ENCODE data around the gene CRYGS. TPM values are rescaled to one million over a fixed set of nuclear protein-coding genes. Genes with fewer than 3 reads are reported as not detected.

Gene CRYGS
- total RNA-seq, 1 donor from 2014 or later = 1.3 TPM

DNA sequence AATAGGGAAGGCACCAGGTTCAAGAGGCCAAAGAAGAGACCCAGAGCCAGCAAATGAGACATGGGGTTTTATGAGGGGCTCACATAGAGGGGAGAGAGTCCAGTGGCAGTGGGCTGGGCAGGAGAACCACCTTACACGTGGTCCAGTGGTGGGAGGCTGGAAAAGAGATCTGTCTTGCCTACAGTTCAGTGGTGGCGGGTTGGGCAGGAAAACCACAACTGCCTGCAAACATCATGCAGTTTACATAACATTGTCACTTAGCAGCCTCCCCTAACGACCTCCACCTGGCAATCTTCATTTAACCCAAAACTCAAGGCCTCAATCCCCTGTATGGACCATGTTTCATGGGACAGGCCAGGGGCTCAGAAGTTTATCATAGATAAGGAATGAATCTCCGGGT lies 29.1 kb downstream of the CRYGS start:
- H3K27me3 Mint-ChIP-seq (ENCODE audit: low read depth, unreplicated experiment) = peaks cover 50% of the 10 kb centered on the region
- no peak for FAIRE-seq

DNA sequence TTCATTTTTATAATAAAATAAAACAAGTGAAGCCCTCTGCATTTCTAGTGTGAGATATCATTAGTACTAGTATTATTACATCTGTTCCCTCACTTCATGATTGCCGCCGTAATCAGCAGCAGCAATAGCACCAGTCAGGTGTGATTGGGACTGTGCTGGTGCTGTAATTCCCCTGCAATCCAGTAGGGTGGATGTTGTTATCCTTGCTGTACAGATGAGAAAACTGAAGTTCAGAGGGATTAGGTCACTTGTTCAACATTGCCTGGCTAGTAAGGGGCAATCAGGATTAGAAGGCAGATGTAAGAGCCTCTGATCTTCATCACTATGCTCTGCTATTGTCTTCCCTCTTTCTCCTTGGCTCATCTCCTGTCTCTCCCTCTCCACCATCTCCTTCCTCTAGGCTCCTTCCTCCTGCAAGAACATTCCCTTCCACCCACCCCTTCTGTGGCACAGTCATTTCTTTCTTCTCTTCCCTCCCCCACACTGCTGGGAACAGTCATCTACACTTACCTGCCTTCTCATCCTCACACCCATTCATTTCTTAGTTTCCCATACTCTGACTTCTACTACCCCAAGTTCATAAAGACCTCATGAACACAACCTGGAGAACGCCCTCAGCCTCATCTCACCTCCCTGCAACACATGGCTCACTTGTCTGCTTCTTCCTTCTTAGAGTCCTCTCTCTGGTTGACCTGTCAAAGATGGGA lies 29.7 kb downstream of the CRYGS start:
- Histone ChIP-seq H3K4me1 (ENCODE audit: insufficient read depth, low read length) (no peaks in the 10 kb centered on the region), H3K27ac (ENCODE audit: low read depth, low read length) (no peak overlapping the region), H2AFZ (ENCODE audit: low read depth, low read length) (no peak overlapping the region), H3K27me3 (ENCODE audit: insufficient read depth, low read length) (peaks cover 25% of the 10 kb centered on the region), H3K4me2 (ENCODE audit: low read length) (no peak overlapping the region), H3K4me3 (ENCODE audit: insufficient read depth, low read depth, low read length) (no peak overlapping the region), H3K9me3 (ENCODE audit: insufficient read depth, low read depth, low read length) (peaks cover 4% of the 10 kb centered on the region), H3K79me2 (ENCODE audit: insufficient read depth, low read length) (no peaks in the 10 kb centered on the region), H3K36me3 (ENCODE audit: insufficient read depth, low read length) (no peaks in the 10 kb centered on the region), H4K20me1 (ENCODE audit: insufficient read depth, low read length) (no peaks in the 10 kb centered on the region), H3K9ac (ENCODE audit: low read length) (no peak overlapping the region)
- TF ChIP-seq, protein P1, sequence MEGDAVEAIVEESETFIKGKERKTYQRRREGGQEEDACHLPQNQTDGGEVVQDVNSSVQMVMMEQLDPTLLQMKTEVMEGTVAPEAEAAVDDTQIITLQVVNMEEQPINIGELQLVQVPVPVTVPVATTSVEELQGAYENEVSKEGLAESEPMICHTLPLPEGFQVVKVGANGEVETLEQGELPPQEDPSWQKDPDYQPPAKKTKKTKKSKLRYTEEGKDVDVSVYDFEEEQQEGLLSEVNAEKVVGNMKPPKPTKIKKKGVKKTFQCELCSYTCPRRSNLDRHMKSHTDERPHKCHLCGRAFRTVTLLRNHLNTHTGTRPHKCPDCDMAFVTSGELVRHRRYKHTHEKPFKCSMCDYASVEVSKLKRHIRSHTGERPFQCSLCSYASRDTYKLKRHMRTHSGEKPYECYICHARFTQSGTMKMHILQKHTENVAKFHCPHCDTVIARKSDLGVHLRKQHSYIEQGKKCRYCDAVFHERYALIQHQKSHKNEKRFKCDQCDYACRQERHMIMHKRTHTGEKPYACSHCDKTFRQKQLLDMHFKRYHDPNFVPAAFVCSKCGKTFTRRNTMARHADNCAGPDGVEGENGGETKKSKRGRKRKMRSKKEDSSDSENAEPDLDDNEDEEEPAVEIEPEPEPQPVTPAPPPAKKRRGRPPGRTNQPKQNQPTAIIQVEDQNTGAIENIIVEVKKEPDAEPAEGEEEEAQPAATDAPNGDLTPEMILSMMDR (IDR thresholded peaks at IDR 0.05; ENCODE audit: insufficient read depth, low read depth, low read length) = peak; percentile 42
- no peak for TF ChIP-seq EZH2 (IDR thresholded peaks at IDR 0.05; ENCODE audit: insufficient read depth, low read length)
- FAIRE-seq (no peak), DNase-seq (ENCODE audit: low read depth) (no peak)
- Mint-ChIP-seq H3K4me3 (ENCODE audit: unreplicated experiment) (no peak overlapping the region), H3K4me1 (ENCODE audit: low read depth, unreplicated experiment) (peaks cover 5% of the 10 kb centered on the region), H3K27ac (ENCODE audit: unreplicated experiment) (no peak overlapping the region), H3K27me3 (ENCODE audit: low read depth, unreplicated experiment) (peaks cover 52% of the 10 kb centered on the region), H3K9me3 (ENCODE audit: unreplicated experiment) (peaks cover 2% of the 10 kb centered on the region), H3K36me3 (ENCODE audit: low read depth, unreplicated experiment) (peaks cover 2% of the 10 kb centered on the region)

More for the DNA sequence above, 29.1 kb downstream of the CRYGS start:
- H4K20me1 ChIP-seq (ENCODE audit: insufficient read depth, low read length) = no peaks in the 10 kb centered on the region
- H3K9me3 Mint-ChIP-seq (ENCODE audit: unreplicated experiment) = peaks cover 2% of the 10 kb centered on the region
- H3K9me3 ChIP-seq (ENCODE audit: insufficient read depth, low read depth, low read length) = peaks cover 4% of the 10 kb centered on the region
- H3K27me3 ChIP-seq (ENCODE audit: insufficient read depth, low read length) = peaks cover 25% of the 10 kb centered on the region
- no peak overlapping the region for H2AFZ ChIP-seq (ENCODE audit: low read depth, low read length)
- peaks cover 2% of the 10 kb centered on the region for H3K36me3 Mint-ChIP-seq (ENCODE audit: low read depth, unreplicated experiment)
- H3K27ac Mint-ChIP-seq (ENCODE audit: unreplicated experiment) = no peak overlapping the region
- no peaks in the 10 kb centered on the region for H3K4me1 ChIP-seq (ENCODE audit: insufficient read depth, low read length)
- no peaks in the 10 kb centered on the region for H3K79me2 ChIP-seq (ENCODE audit: insufficient read depth, low read length)
- H3K4me3 Mint-ChIP-seq (ENCODE audit: unreplicated experiment) = no peak overlapping the region
- DNase-seq (ENCODE audit: low read depth) = no peak
- no peak for TF ChIP-seq EZH2 (IDR thresholded peaks at IDR 0.05; ENCODE audit: insufficient read depth, low read length)
- TF ChIP-seq, protein P1 (IDR thresholded peaks at IDR 0.05; ENCODE audit: insufficient read depth, low read depth, low read length) = no peak
- no peak overlapping the region for H3K4me3 ChIP-seq (ENCODE audit: insufficient read depth, low read depth, low read length)
- H3K4me2 ChIP-seq (ENCODE audit: low read length) = no peak overlapping the region
- H3K36me3 ChIP-seq (ENCODE audit: insufficient read depth, low read length) = no peaks in the 10 kb centered on the region
- H3K27ac ChIP-seq (ENCODE audit: low read depth, low read length) = no peak overlapping the region
- H3K9ac ChIP-seq (ENCODE audit: low read length) = no peak overlapping the region
- H3K4me1 Mint-ChIP-seq (ENCODE audit: low read depth, unreplicated experiment) = peaks cover 5% of the 10 kb centered on the region

DNA sequence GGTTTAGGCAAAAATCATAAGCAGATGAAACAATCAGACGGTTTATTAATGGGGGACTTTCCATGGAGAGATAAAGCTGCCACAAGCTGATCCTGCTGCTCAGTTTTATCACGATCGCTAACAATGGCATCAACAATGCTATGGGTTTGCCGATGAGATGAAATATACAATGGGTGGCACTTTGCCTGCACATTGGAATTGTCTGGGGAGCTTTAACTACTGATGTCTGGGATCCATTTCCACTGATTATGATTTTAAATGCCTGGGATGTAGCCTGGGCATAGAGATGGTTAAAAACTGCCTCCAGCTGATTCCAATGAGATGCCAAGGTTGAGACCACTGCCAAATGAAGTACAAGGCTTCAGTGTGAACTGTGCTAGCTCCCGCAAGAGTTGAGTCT lies 30.8 kb downstream of the CRYGS start:
- H4K20me1 ChIP-seq (ENCODE audit: insufficient read depth, low read length) = no peaks in the 10 kb centered on the region
- FAIRE-seq (no peak), DNase-seq (ENCODE audit: low read depth) (no peak)
- H3K27ac Mint-ChIP-seq (ENCODE audit: unreplicated experiment) = no peak overlapping the region
- no peaks in the 10 kb centered on the region for H3K4me1 ChIP-seq (ENCODE audit: insufficient read depth, low read length)
- H3K4me3 Mint-ChIP-seq (ENCODE audit: unreplicated experiment) = no peak overlapping the region
- H2AFZ ChIP-seq (ENCODE audit: low read depth, low read length) = no peak overlapping the region
- H3K27me3 Mint-ChIP-seq (ENCODE audit: low read depth, unreplicated experiment) = peaks cover 50% of the 10 kb centered on the region
- TF ChIP-seq EZH2 (IDR thresholded peaks at IDR 0.05; ENCODE audit: insufficient read depth, low read length) = no peak
- TF ChIP-seq, protein P1 (IDR thresholded peaks at IDR 0.05; ENCODE audit: insufficient read depth, low read depth, low read length) = no peak
- H3K27me3 ChIP-seq (ENCODE audit: insufficient read depth, low read length) = peaks cover 20% of the 10 kb centered on the region
- H3K36me3 Mint-ChIP-seq (ENCODE audit: low read depth, unreplicated experiment) = peaks cover 2% of the 10 kb centered on the region
- H3K9me3 Mint-ChIP-seq (ENCODE audit: unreplicated experiment) = peaks cover 2% of the 10 kb centered on the region
- peaks cover 5% of the 10 kb centered on the region for H3K4me1 Mint-ChIP-seq (ENCODE audit: low read depth, unreplicated experiment)
- no peak overlapping the region for H3K4me2 ChIP-seq (ENCODE audit: low read length)
- H3K79me2 ChIP-seq (ENCODE audit: insufficient read depth, low read length) = no peaks in the 10 kb centered on the region
- no peaks in the 10 kb centered on the region for H3K36me3 ChIP-seq (ENCODE audit: insufficient read depth, low read length)
- H3K9ac ChIP-seq (ENCODE audit: low read length) = no peak overlapping the region
- H3K9me3 ChIP-seq (ENCODE audit: insufficient read depth, low read depth, low read length) = peaks cover 4% of the 10 kb centered on the region
- H3K27ac ChIP-seq (ENCODE audit: low read depth, low read length) = no peak overlapping the region
- H3K4me3 ChIP-seq (ENCODE audit: insufficient read depth, low read depth, low read length) = no peak overlapping the region
